Progenitor cell of endocrine pancreas (in vitro differentiated cells): ENCODE measurements around the gene GFY. TPM values are rescaled to one million over a fixed set of nuclear protein-coding genes. Genes with fewer than 3 reads are reported as not detected.

Source experiments
- DNase-seq: peaks from one replicate; pipeline ENCODE4 v3.0.0; 2021; ENCODE audit warnings: low spot score; ENCODE audit not compliant: unreplicated experiment
- H3K27ac Mint-ChIP-seq: 2 replicates; pipeline ENCODE4 v1.8.0; 2021; ENCODE audit warnings: mild to moderate bottlenecking, moderate library complexity, mixed read lengths
- H3K27me3 Mint-ChIP-seq: 2 replicates; pipeline ENCODE4 v1.8.0; 2021; ENCODE audit warnings: mixed read lengths
- H3K36me3 Mint-ChIP-seq: 2 replicates; pipeline ENCODE4 v1.8.0; 2022; ENCODE audit warnings: mixed read lengths; ENCODE audit not compliant: insufficient read depth
- H3K4me1 Mint-ChIP-seq: 2 replicates; pipeline ENCODE4 v1.8.0; 2021; ENCODE audit warnings: low read depth, mixed read lengths
- H3K4me3 Mint-ChIP-seq: 2 replicates; pipeline ENCODE4 v1.8.0; 2021; ENCODE audit warnings: low read depth, mild to moderate bottlenecking, moderate library complexity, mixed read lengths
- H3K9me3 Mint-ChIP-seq: 2 replicates; pipeline ENCODE4 v1.8.0; 2021; ENCODE audit warnings: low read depth, mixed read lengths
- CTCF ChIP-seq: fragments of 200-600 bp; sonication (generic); IDR thresholded peaks from one replicate; pipeline ENCODE4 v1.5.0; 2021; ENCODE audit warnings: antibody characterized with exemption, mild to moderate bottlenecking; ENCODE audit not compliant: unreplicated experiment
- total RNA-seq: library from RNA; stranded (reverse); gene quantifications from 2 replicates; pipeline ENCODE4 v1.2.1, GENCODE V29; 2021

The GFY gene
- total RNA-seq, 1 donor from 2014 or later, result not detected

- peaks cover 7% of the 10 kb centered on the region for H3K36me3 Mint-ChIP-seq
These were observed 22.6 kb downstream of the GFY start for GRCh38 chr19:49447485-49448431.

GRCh38 chr19:49448432-49448786 is 23.2 kb downstream of the GFY start:
- H3K27me3 Mint-ChIP-seq, result no peaks in the 10 kb centered on the region
- H3K4me3 Mint-ChIP-seq, result peak overlapping the region; percentile 47
- H3K27ac Mint-ChIP-seq, result no peak overlapping the region
- no peak for DNase-seq
- no peak for TF ChIP-seq CTCF
- H3K9me3 Mint-ChIP-seq, result no peaks in the 10 kb centered on the region
- peaks cover 7% of the 10 kb centered on the region for H3K4me1 Mint-ChIP-seq
- H3K36me3 Mint-ChIP-seq, result peaks cover 7% of the 10 kb centered on the region

More at GRCh38 chr19:49447485-49448431, 22.6 kb downstream of the GFY start:
- Mint-ChIP-seq H3K4me3 (no peak overlapping the region), H3K27ac (no peak overlapping the region), H3K9me3 (no peaks in the 10 kb centered on the region), H3K27me3 (no peaks in the 10 kb centered on the region), H3K4me1 (peaks cover 7% of the 10 kb centered on the region)
- no peak for TF ChIP-seq CTCF
- DNase-seq, result no peak

GRCh38 chr19:49450405-49450804 is 25.2 kb downstream of the GFY start:
- Mint-ChIP-seq H3K27me3 (no peaks in the 10 kb centered on the region), H3K27ac (peak overlapping the region; percentile 26), H3K4me1 (peaks cover 13% of the 10 kb centered on the region), H3K9me3 (no peaks in the 10 kb centered on the region), H3K4me3 (peak overlapping the region; percentile 83), H3K36me3 (peaks cover 7% of the 10 kb centered on the region)
- no peak for DNase-seq
- no peak for TF ChIP-seq CTCF

GRCh38 chr19:49451430-49452181 is 26.4 kb downstream of the GFY start, which contains the start of gene PIH1D1:
PIH1D1 (minus strand) TSS chr19:49451814; CDS start chr19:49451574, 240 bp downstream.
- peak within 1 kb of the TSS; percentile 99 for H3K27ac Mint-ChIP-seq
- DNase-seq, result peak; percentile 85
- peaks cover 13% of the 10 kb centered on the region for H3K4me1 Mint-ChIP-seq
- no peaks in the 10 kb centered on the region for H3K27me3 Mint-ChIP-seq
- H3K4me3 Mint-ChIP-seq, result peak within 1 kb of the TSS; percentile 83
- H3K9me3 Mint-ChIP-seq, result no peaks in the 10 kb centered on the region
- TF ChIP-seq CTCF, result peak; percentile 31
- H3K36me3 Mint-ChIP-seq, result peaks cover 6% of the 10 kb centered on the region
